ENCODE measurements around the gene RNF167. TPM values are rescaled to one million over a fixed set of nuclear protein-coding genes. Genes with fewer than 3 reads are reported as not detected.

The RNF167 gene
- total and polyA plus RNA-seq, 2 of the 4 experiments (the other 2 are of a cell fraction): 13.1 to 79.5 TPM

GRCh38 chr17:4970273-4970672 lies 30.2 kb downstream of the RNF167 start:
- Histone ChIP-seq H3K79me1 (ENCODE audit: low read depth in 1 of 2, low read length in 2 of 2) (peaks cover 15 to 68% of the 10 kb centered on the region in 2 experiments), H2BK15ac (ENCODE audit: low read depth, low read length) (no peak overlapping the region; the same call in 2 of the 3 replicates), H4K5ac (ENCODE audit: low read depth, low read length) (no peak overlapping the region), H2AK9ac (replicated peaks; ENCODE audit: low read depth, low read length, poor library complexity) (peak overlapping the region; percentile 100), H3K27me3 (ENCODE audit: control insufficient read depth, insufficient read depth, low read length) (no peaks in the 10 kb centered on the region), H3K9ac (ENCODE audit: low read depth, low read length) (no peak overlapping the region), H2BK120ac (ENCODE audit: low read depth, low read length) (peak overlapping the region; percentile 85; the same call in 1 of the 2 replicates), H4K8ac (ENCODE audit: low read depth in 2 of 2, low read length in 2 of 2) (peak overlapping the region; percentile 96 to 97; a peak in 2 of 4 replicates), H3K4ac (ENCODE audit: low read depth, low read length) (peak overlapping the region; percentile 100), H2BK5ac (ENCODE audit: low read depth, low read length, poor library complexity, severe bottlenecking) (peak overlapping the region; percentile 21), H2AK5ac (ENCODE audit: low read depth, low read length) (0 out of 2 replicates have a peak overlapping the region, but pooled peaks have one; percentile 17), H3K14ac (replicated peaks; ENCODE audit: low read depth, low read length) (peak overlapping the region; percentile 83; the same call in 1 of the 2 replicates), H3K9me3 (ENCODE audit: control insufficient read depth, insufficient read depth, low read length) (no peaks in the 10 kb centered on the region), H4K20me1 (ENCODE audit: insufficient read depth, low read length) (peaks cover 3% of the 10 kb centered on the region; the same call in 1 of the 2 replicates), H3K4me3 (ENCODE audit: insufficient read depth, low read depth, low read length) (no peak overlapping the region), H3K36me3 (ENCODE audit: control insufficient read depth, insufficient read depth, low read length) (peaks cover 33% of the 10 kb centered on the region), H3K4me2 (ENCODE audit: low read depth, low read length) (no peak overlapping the region; the same call in 1 of the 2 replicates), H3K23ac (ENCODE audit: low read depth, low read length) (peak overlapping the region; percentile 88; the same call in 1 of the 2 replicates), H3K9me1 (ENCODE audit: insufficient read depth, low read length) (peaks cover 22% of the 10 kb centered on the region), H2BK20ac (ENCODE audit: low read depth, low read length) (no peak overlapping the region; the same call in 1 of the 2 replicates), H3K56ac (ENCODE audit: extremely low read depth, insufficient read depth, low read length) (no peak overlapping the region), H3K4me1 (ENCODE audit: control insufficient read depth, insufficient read depth, low read length) (peaks cover 14% of the 10 kb centered on the region), H4K91ac (ENCODE audit: insufficient read depth, low read depth, low read length) (peak overlapping the region; percentile 99), H3K18ac (ENCODE audit: low read depth, low read length) (no peak overlapping the region), H3K27ac (ENCODE audit: insufficient read depth, low read length) (peak overlapping the region; percentile 79), H2AFZ (replicated peaks; ENCODE audit: low read length, poor library complexity) (no peak overlapping the region)
- TF ChIP-seq MAFK (IDR thresholded peaks at IDR 0.05; ENCODE audit: low read depth, low read length) (no peak), BHLHE40 (IDR thresholded peaks at IDR 0.05; ENCODE audit: low read depth, low read length) (no peak), RAD21 (IDR thresholded peaks at IDR 0.05; ENCODE audit: low read length) (no peak), RCOR1 (IDR thresholded peaks at IDR 0.05; ENCODE audit: insufficient replicate concordance, low read length) (no peak), USF2 (IDR thresholded peaks at IDR 0.05; ENCODE audit: low read depth, low read length) (no peak), FOS (IDR thresholded peaks at IDR 0.05; ENCODE audit: low read depth, low read length) (no peak), CHD1 (IDR thresholded peaks at IDR 0.05; ENCODE audit: low read depth, low read length) (no peak), CEBPB (IDR thresholded peaks at IDR 0.05; ENCODE audit: low read depth, low read length) (no peak), POLR2A (IDR thresholded peaks at IDR 0.05; ENCODE audit: low read depth, low read length) (no peak)
- WGBS, 2 experiments (ENCODE audit: extremely low coverage in 2 of 2, insufficient read length in 1 of 2): 89% methylated on average over 4 of the region's 8 CpGs; no CpG with 5 or more reads in 1 of the 2 experiments
- intact Hi-C loops (cut with micrococcal nuclease) (no loop called here), in situ Hi-C loops (cut with MboI; ENCODE audit: low sequenced_read_pairs) (no loop called here), dilution Hi-C loops (cut with HindIII; ENCODE audit: low sequenced_read_pairs, unreplicated experiment) (no loop called here)
- ATAC-seq (ENCODE audit: low read depth) (no peak), DNase-seq (no peak)
- ChIA-PET CTCF (interaction anchor here (1.1 to 1.9 kb wide), 2 partner anchors 10 to 61 kb away, joined by 3 to 6 read pairs; no protein-coding TSS in a partner anchor), POLR2A (ENCODE audit: unreplicated experiment) (interaction anchor here (1.4 kb wide), 1 partner anchor 9 kb away, joined by 4 read pairs; no protein-coding TSS in a partner anchor)
- BruUV-seq (replicated peaks): no TSS peak
